Activated T-helper 1 cell treated with anti-CD3 and anti-CD28 coated beads, Interleukin-2, amount 50 U/mL, for 16 hours (primary cell): ENCODE measurements around the gene UGCG.
"Not testable (repeated sequence)": the region's sequence is repeated elsewhere in the genome, so short reads cannot be mapped to it uniquely, and the experiment has no call there.

Source experiments
- DNase-seq, 2 donors: peaks; one replicate each; pipeline ENCODE4 v3.0.0-alpha.2; 2020; ENCODE audit warnings: low read depth in 1 of 2, low spot score in 1 of 2

The UGCG gene

GRCh38 chr9:111895996-111896941, at the start of gene UGCG:
Gene UGCG (plus strand): TSS chr9:111896814. CDS start chr9:111897216, 402 bp downstream.
- DNase-seq, result peak; percentile 69 to 85

DNA sequence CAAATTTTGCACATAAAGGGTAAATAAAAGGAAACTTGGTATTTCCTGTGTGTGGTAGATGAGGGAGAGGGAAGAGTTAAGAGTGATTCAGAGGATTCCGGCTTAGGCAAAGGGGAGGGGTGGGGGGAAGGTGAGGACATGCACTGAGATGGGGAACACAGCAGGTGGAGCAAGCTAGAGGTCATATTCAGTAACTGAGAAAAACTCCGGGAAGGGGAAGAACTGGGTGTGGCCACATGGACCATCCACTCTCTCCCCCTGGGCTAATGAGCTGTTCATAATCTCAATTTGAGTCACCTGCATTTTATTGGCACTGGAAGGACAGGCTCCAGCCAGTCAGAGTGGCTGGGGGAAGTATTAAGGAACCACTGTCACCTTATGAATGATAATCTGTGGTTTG, 45.1 kb upstream of the UGCG start:
- no peak for DNase-seq

DNA sequence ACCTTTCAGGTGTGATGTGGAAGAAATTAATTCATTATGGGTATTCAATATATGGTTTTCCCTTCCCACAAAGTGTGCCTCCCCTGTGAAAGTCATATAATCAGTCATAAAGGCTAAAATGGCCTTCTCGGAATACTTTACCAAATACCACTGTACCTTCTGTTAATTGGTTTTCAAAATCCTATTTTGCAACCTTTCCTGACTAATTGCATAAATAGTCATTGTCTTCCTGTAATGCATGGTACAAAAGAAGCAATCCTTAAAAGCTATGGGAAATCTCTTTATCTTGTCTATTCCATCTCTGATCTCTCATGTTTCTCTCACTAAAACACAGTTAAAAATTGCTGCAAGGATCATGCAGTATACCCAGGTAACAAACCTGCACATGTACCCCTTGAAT, 44.3 kb upstream of the UGCG start:
- no peak for DNase-seq

- DNase-seq, result no peak
Measured at GRCh38 chr9:111853450-111853827, 43.2 kb upstream of the UGCG start.

DNA sequence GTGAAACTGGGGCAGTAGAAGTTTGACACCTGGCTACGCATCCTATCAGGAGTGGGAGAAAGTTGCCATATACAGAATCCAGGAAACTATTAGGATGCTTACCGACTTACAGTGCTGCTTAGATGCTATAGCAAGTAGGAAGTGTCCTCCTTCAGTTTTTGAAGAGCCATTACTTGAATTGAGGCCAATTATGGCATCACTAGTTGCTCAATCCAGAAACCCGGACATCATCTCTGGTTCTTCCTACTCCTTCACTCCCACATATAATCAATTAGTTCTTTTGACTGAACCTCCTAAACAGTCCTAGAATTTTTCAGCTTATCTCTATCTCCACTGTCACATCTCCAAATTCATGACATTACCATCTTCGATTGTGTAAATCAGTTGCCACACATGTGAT, 41.8 kb upstream of the UGCG start:
- DNase-seq, result no peak

GRCh38 chr9:111857555-111858211, 38.9 kb upstream of the UGCG start:
- no peak for DNase-seq

- DNase-seq, result no peak
Measured at GRCh38 chr9:111860443-111860842, 36.2 kb upstream of the UGCG start.

GRCh38 chr9:111863636-111864035, 33.0 kb upstream of the UGCG start:
- DNase-seq, result no peak

- DNase-seq, result no peak
Measured at GRCh38 chr9:111866976-111867375, 29.6 kb upstream of the UGCG start.

GRCh38 chr9:111868475-111868874, 28.1 kb upstream of the UGCG start:
- DNase-seq, result no peak

- DNase-seq, result no peak
Measured at GRCh38 chr9:111870774-111871498, 25.7 kb upstream of the UGCG start.

GRCh38 chr9:111871499-111871855, 25.1 kb upstream of the UGCG start:
- DNase-seq, result no peak

DNA sequence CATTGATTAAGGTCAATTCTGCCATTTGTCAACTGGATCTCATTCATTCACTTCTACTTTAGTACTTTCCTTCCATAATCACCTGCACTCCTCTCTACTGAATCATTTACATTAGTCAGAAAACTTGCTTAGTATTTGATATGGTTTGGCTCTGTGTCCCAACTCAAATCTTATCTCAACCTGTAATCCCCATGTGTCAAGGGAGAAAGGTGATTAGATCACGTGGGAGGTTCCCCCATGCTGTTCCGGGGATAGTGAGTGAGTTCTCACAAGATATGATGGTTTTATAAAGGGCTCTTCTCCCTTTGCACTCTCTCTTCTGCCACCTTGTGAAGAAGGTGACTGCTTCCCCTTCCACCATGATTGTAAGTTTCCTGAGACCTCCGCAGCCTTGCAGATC, 23.7 kb upstream of the UGCG start:
- no peak for DNase-seq

GRCh38 chr9:111873901-111874300, 22.7 kb upstream of the UGCG start:
- no peak for DNase-seq

DNA sequence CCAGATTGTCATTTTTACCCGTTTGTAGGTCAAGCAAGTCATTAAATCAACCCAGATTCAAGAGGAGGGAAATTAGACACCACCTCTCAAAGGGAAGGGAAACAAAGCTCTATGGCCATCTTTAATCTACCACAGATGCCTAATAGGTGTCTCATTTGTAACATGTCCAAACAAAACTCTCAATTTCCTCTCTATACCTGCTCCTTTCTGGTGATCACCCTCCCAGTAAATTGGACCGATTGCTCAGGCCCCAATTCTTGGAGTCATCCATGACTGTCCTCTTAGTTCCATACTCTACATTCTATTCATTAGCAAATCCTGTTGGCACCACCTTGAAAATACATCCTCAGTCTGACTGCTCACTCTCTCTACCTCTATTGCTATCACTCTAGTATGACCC, 22.1 kb upstream of the UGCG start:
- DNase-seq, result no peak

- not testable (repeated sequence) for DNase-seq
Measured at GRCh38 chr9:111875291-111875690, 21.3 kb upstream of the UGCG start.

DNA sequence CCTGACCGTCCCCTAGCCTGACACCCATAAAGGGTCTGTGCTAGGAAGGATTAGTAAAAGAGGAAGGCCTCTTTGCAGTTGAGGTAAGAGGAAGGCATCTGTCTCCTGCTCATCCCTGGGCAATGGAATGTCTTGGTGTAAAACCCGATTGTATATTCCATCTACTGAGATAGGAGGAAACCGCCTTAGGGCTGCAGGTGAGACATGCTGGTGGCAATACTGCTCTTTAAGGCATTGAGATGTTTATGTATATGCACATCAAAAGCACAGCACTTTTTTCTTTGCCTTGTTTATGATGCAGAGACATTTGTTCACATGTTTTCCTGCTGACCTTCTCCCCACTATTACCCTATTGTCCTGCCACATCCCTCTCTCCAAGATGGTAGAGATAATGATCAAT, 20.9 kb upstream of the UGCG start:
- DNase-seq, result not testable (repeated sequence)

DNA sequence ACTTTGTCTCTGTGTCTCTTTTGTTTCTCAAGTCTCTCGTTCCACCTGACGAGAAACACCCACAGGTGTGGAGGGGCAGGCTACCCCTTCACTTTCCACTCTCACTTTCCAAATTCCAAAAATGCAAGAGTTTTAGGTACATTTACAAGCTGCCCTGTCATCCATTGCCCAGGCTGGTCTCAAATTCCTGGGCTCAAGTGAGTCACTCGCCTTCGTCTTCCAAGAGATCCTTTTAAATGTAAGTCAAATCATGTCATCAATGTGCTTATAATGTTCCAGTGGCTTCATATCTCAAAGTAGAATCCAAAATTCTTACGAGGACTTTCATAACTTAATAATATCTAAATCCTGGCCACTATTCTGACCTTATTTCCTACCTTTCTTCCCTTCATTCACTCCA, 20.4 kb upstream of the UGCG start:
- DNase-seq, result no peak

DNA sequence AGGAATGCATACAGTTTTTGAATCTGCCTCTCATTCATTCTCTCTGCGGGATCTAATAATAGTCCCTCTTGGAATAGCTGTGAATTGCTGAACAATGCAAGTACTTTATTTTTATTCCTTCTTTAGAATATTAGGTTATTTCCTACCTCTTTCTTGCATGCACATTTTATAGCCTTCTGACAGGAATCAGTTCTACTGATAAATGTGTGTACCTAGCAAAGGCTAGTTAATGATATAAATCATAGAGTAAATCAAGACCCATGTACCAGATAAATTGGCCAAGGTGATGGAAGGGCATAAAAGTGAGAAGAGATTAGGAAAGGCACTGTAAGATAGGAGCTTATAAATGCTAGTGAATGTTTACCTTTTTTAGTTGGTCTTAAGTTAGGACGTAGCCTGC, 19.2 kb upstream of the UGCG start:
- DNase-seq, result no peak

- no peak for DNase-seq
Measured at GRCh38 chr9:111878946-111879345, 17.7 kb upstream of the UGCG start.

DNA sequence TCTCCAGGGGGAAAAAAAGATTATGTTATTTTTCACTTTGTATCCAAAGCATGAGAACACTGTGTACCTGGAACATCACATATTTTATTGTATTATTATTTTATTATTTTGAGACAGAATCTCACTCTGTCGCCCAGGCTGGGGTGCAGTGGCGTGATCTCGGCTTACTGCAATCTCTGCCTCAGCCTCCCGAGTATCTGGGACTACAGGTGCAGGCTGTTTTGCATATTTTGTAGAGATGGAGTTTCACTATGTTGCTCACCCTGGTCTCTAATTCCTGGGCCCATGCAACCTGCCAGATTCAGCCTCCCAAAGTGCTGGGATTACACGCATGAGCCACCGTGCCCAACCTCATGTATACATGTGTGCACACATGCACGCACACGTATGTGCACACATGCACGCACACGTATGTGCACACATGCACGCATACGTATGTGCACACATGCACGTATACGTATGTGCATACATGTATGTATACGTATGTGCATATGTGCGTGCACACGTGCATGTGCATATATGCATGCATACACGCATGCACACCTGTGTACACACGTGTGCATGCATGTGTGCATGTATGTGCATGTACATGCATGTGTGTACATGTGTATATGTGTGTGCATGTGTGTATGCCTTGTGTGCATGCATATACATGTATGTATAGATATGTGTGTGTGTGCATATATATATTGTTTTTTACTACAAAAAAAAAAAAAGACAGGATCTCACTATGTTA, 9.5 kb upstream of the UGCG start:
- no peak for DNase-seq
